ENCODE results near the gene TM9SF2.

TM9SF2 gene

DNA sequence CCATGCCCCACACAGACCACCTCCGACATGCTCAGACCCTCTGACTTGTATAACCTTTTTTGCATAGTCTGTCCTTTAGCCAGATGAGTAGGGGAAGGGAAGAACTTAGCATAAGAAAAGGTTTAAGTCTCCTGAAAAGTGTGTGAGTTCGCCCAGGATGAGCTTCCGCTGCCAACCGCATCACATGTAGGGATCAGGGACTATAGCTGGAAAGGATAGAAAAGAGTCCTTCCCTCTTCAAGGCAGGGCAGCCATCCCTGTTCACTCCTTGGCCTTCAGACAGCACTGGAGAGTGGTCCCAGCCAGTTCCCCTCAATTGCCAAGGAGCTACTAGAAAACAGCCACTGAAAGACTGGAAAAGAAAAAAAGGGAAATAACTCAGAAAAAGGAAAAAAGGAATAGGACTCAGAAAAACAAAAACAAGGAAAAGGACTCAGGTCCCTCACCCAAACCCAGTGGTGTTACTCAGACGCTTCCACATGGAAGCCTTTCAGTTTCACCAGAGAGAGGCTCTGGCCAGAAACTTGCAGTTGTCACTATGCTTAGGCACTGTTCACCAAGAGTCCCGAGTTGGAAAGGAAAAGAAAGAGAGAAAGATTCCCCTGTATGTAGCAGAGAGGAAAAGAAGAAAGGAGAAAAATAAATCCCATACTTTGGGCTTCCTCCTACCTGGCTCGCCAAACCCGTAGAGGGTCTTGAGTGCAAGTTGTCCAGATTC is 5.6 kb upstream of the TM9SF2 start:
- no peak for DNase-seq (ENCODE audit: low read depth)

GRCh38 chr13:99496184-99497142 is 4.8 kb upstream of the TM9SF2 start:
- DNase-seq (ENCODE audit: low read depth) = peak; percentile 42

GRCh38 chr13:99498171-99499161 is 2.8 kb upstream of the TM9SF2 start:
- peak; percentile 93 for DNase-seq (ENCODE audit: low read depth)

- DNase-seq (ENCODE audit: low read depth) = no peak
Measured at GRCh38 chr13:99500839-99501183, 461 bp upstream of the TM9SF2 start.

GRCh38 chr13:99501848-99502301 is 603 bp downstream of the TM9SF2 start:
- peak; percentile 7 for DNase-seq (ENCODE audit: low read depth)

GRCh38 chr13:99505814-99506269 is 4.6 kb downstream of the TM9SF2 start:
- no peak for DNase-seq (ENCODE audit: low read depth)

DNA sequence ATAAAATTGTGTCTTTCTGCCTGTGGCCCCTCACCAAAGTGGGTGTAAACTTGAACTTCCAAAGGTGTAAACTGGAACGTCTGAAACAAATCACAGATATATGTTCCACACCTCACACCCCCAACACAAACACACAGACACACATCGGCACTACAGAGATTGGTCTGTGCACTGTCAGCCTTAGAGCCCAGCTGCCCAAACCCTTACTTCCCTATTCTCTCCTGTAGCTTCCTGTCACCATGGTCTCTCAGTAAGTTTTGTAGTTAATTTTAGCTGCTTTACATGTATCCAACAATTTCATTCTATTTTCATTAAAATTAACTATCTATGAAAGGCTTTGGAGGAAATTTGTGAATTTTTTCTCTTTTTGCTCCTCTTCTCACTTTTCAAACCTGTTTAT is 5.4 kb downstream of the TM9SF2 start:
- DNase-seq (ENCODE audit: low read depth) = no peak

DNA sequence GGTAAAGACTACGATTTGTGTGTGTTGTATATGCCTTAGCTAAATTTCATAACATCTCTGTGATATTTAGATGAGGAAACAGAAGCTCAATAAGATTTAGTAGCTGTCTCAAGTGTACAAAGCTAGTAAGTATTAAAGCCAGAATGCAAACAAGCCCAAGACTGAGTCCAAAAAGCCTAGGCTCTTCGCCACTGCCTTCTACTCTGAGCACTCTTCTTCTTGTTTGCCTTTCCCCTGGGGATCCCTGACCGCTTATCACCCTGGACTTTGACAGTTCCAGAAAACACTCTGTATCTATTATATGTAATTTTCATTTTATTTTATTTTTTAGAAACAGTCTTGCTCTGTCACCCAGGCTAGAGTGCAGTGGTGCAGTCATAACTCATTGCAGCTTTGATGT is 5.8 kb downstream of the TM9SF2 start:
- no peak for DNase-seq (ENCODE audit: low read depth)

DNA sequence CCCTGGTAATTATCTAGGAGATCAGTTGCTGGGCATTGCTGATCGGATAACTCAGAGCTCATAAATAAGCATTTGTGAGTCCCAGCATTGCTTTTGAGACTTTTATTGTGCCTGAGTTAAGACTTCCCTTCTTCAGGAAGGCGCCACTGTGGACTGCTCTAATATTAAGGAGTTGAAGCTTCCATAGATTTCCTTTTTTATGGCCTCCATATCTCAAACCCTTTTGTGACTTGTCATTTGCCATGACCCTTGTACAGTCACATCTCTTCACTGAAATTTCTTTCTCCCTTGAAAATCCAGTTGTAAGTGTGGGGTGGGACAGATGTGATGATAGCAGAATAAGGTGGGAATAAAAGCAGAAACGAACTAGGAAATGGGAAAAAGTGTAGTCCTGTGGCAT is 6.3 kb downstream of the TM9SF2 start:
- no peak for DNase-seq (ENCODE audit: low read depth)

GRCh38 chr13:99507986-99508385 is 6.7 kb downstream of the TM9SF2 start:
- DNase-seq (ENCODE audit: low read depth) = no peak

GRCh38 chr13:99509479-99509878 is 8.2 kb downstream of the TM9SF2 start:
- DNase-seq (ENCODE audit: low read depth) = no peak

DNA sequence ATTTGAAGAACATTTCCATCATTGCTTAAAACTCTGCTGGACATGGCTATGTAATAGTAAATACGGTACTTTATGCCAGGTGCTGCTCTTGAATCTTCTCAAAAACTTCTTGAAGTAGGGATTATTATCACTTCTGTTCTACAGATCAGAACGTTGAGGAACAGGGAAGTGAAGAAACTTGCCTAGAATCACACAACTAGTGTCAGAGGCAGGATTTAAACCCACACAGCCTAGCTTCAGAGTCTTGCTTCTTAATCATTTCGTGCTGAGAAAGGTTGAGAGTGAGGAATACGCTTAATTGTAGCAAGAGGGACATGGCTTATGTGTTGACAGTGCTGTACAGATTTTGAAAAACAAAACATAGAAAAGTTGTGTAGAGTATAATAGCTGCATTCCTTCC is 13.5 kb downstream of the TM9SF2 start:
- no peak for DNase-seq (ENCODE audit: low read depth)

- no peak for DNase-seq (ENCODE audit: low read depth)
Measured at GRCh38 chr13:99516153-99516929, 15.1 kb downstream of the TM9SF2 start.

- DNase-seq (ENCODE audit: low read depth) = no peak
Measured at GRCh38 chr13:99517577-99517976, 16.3 kb downstream of the TM9SF2 start.

DNA sequence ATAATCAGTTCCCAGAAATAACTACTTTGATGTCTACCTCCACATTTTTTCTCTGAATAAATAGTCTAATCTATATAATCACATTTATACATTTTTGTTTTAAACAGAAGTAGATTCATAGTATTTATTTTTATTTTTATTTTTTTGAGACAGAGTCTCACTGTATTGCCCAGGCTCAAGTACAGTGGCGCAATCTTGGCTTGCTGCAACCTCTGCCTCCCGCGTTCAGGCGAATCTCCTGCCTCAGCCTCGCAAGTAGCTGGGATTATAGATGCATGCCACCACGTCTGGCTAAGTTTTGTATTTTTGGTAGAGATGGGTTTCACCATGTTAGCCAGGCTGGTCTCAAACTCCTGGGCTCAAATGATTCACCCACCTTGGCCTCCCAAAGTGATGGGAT is 16.7 kb downstream of the TM9SF2 start:
- DNase-seq (ENCODE audit: low read depth) = no peak

- DNase-seq (ENCODE audit: low read depth) = no peak
Measured at GRCh38 chr13:99522298-99522697, 21.0 kb downstream of the TM9SF2 start.

GRCh38 chr13:99523838-99524237 is 22.6 kb downstream of the TM9SF2 start:
- DNase-seq (ENCODE audit: low read depth) = no peak

GRCh38 chr13:99525967-99526366 is 24.7 kb downstream of the TM9SF2 start:
- DNase-seq (ENCODE audit: low read depth) = no peak

- no peak for DNase-seq (ENCODE audit: low read depth)
Measured at GRCh38 chr13:99526549-99526948, 25.3 kb downstream of the TM9SF2 start.

GRCh38 chr13:99527301-99527700 is 26.0 kb downstream of the TM9SF2 start:
- no peak for DNase-seq (ENCODE audit: low read depth)

DNA sequence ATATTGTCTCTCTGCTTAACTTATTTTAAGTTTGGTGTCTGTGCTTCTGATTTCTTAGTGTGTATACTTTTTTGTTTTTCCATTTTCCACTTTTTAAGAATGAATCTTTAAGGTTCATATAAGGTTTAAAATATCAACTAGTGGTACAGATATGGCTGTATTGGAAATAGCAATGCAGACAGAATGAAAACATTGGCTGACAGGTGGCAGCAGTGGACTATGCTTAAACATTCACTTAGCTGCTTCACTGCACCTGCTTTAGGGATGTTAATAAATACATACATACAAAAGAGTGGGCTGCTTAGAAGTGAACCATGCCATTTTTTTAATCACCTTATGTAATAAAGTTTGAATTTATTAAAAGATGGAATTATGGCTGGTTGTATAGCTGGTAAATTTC is 27.3 kb downstream of the TM9SF2 start:
- DNase-seq (ENCODE audit: low read depth) = no peak

Data from activated T-cell treated with anti-CD3 and anti-CD28 coated beads for 1 hour (primary cell).